CD4-positive, alpha-beta T cell treated with Interferon alpha-2 for 1 hour (primary cell): ENCODE data around the gene FN1.
"Not testable (repeated sequence)": the region's sequence is repeated elsewhere in the genome, so short reads cannot be mapped to it uniquely, and the experiment has no call there.

ENCODE experiments used
- DNase-seq, 2 donors: peaks; one replicate each; pipeline ENCODE4 v3.0.0-alpha.2; 2020 to 2022

The FN1 gene

GRCh38 chr2:215421859-215422461 is 13.9 kb downstream of the FN1 start:
- DNase-seq, result no peak

GRCh38 chr2:215420471-215420935 is 15.4 kb downstream of the FN1 start:
- no peak for DNase-seq

- no peak for DNase-seq
Observed at GRCh38 chr2:215419769-215420470, 15.9 kb downstream of the FN1 start.

- no peak for DNase-seq
Observed at GRCh38 chr2:215419113-215419512, 16.8 kb downstream of the FN1 start.

GRCh38 chr2:215418064-215418963 is 17.6 kb downstream of the FN1 start:
- no peak for DNase-seq

GRCh38 chr2:215417400-215417951 is 18.4 kb downstream of the FN1 start:
- no peak for DNase-seq

GRCh38 chr2:215416656-215417055 is 19.2 kb downstream of the FN1 start:
- DNase-seq, result no peak

- no peak for DNase-seq
Observed at GRCh38 chr2:215415820-215416577, 19.9 kb downstream of the FN1 start.

GRCh38 chr2:215415218-215415617 is 20.6 kb downstream of the FN1 start:
- no peak for DNase-seq

- DNase-seq, result no peak
Observed at GRCh38 chr2:215414674-215415073, 21.2 kb downstream of the FN1 start.

- DNase-seq, result no peak
Observed at GRCh38 chr2:215413974-215414373, 21.9 kb downstream of the FN1 start.

GRCh38 chr2:215413484-215413777 is 22.4 kb downstream of the FN1 start:
- DNase-seq, result no peak

- DNase-seq, result no peak
Observed at GRCh38 chr2:215411941-215412743, 23.7 kb downstream of the FN1 start.

GRCh38 chr2:215410932-215411285 is 25.0 kb downstream of the FN1 start:
- no peak for DNase-seq

GRCh38 chr2:215410181-215410931 is 25.5 kb downstream of the FN1 start:
- not testable (repeated sequence) for DNase-seq

- DNase-seq, result no peak
Observed at GRCh38 chr2:215409331-215410127, 26.3 kb downstream of the FN1 start.

GRCh38 chr2:215408441-215408840 is 27.4 kb downstream of the FN1 start:
- not testable (repeated sequence) for DNase-seq

- no peak for DNase-seq
Observed at GRCh38 chr2:215407590-215408264, 28.1 kb downstream of the FN1 start.

- DNase-seq, result no peak
Observed at GRCh38 chr2:215407061-215407460, 28.8 kb downstream of the FN1 start.
